ENCODE data around the gene FCGR3B. TPM values are rescaled to one million over a fixed set of nuclear protein-coding genes. Genes with fewer than 3 reads are reported as not detected.
"Not testable (repeated sequence)": the region's sequence is repeated elsewhere in the genome, so short reads cannot be mapped to it uniquely, and the experiment has no call there.

Gene FCGR3B
- total and polyA plus RNA-seq, 4 donors = 0.39 to 19.2 (median 1.2) TPM

DNA sequence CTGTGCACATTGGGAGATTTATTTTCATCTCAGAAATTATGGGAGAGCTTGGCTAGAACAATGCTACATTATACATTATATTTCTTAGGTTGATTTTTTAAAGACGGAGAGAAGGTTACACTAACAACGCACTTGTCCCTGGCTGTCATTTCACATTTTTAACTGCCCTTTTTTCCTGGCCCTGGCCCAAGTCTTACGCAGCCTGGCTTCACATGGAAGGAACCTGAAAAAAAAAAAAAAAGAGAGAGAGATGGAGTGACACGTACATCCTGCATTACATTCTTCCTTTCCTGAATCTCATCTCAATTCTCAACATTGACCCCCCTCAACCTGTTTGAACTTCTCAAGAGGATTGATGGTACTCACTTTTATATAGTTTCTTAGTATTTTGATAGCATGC, 20.8 kb downstream of the FCGR3B start:
- not testable (repeated sequence) for H3K4me1 ChIP-seq (ENCODE audit: control insufficient read depth, insufficient read depth, low read length); H3K4me3 ChIP-seq (ENCODE audit: low read depth, low read length); H3K36me3 ChIP-seq (ENCODE audit: control insufficient read depth, insufficient read depth, low read length); H3K27me3 ChIP-seq (ENCODE audit: control insufficient read depth, insufficient read depth, low read length); DNase-seq (ENCODE audit: low read depth in 4 of 6, low spot score in 6 of 6); H3K27ac ChIP-seq (ENCODE audit: low read depth, low read length); H3K9me3 ChIP-seq (ENCODE audit: control insufficient read depth, insufficient read depth, low read length)
- WGBS (ENCODE audit: insufficient coverage) = no CpG with 5 or more reads among the region's 4 CpGs

DNA sequence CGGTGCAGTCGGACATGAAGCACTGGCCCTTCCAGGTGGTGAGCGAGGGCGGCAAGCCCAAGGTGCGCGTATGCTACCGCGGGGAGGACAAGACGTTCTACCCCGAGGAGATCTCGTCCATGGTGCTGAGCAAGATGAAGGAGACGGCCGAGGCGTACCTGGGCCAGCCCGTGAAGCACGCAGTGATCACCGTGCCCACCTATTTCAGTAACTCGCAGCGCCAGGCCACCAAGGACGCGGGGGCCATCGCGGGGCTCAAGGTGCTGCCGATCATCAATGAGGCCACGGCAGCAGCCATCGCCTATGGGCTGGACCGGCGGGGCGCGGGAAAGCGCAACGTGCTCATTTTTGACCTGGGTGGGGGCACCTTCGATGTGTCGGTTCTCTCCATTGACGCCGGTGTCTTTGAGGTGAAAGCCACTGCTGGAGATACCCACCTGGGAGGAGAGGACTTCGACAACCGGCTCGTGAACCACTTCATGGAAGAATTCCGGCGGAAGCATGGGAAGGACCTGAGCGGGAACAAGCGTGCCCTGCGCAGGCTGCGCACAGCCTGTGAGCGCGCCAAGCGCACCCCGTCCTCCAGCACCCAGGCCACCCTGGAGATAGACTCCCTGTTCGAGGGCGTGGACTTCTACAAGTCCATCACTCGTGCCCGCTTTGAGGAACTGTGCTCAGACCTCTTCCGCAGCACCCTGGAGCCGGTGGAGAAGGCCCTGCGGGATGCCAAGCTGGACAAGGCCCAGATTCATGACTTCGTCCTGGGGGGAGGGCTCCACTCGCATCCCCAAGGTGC, 24.2 kb downstream of the FCGR3B start:
- 90% methylated on average over 21 of the region's 58 CpGs for WGBS (ENCODE audit: insufficient coverage)
- DNase-seq (ENCODE audit: low read depth in 4 of 6, low spot score in 6 of 6); H3K27ac ChIP-seq (ENCODE audit: low read depth, low read length); H3K4me3 ChIP-seq (ENCODE audit: low read depth, low read length); H3K4me1 ChIP-seq (ENCODE audit: control insufficient read depth, insufficient read depth, low read length); H3K9me3 ChIP-seq (ENCODE audit: control insufficient read depth, insufficient read depth, low read length); H3K36me3 ChIP-seq (ENCODE audit: control insufficient read depth, insufficient read depth, low read length); H3K27me3 ChIP-seq (ENCODE audit: control insufficient read depth, insufficient read depth, low read length): not testable (repeated sequence)

DNA sequence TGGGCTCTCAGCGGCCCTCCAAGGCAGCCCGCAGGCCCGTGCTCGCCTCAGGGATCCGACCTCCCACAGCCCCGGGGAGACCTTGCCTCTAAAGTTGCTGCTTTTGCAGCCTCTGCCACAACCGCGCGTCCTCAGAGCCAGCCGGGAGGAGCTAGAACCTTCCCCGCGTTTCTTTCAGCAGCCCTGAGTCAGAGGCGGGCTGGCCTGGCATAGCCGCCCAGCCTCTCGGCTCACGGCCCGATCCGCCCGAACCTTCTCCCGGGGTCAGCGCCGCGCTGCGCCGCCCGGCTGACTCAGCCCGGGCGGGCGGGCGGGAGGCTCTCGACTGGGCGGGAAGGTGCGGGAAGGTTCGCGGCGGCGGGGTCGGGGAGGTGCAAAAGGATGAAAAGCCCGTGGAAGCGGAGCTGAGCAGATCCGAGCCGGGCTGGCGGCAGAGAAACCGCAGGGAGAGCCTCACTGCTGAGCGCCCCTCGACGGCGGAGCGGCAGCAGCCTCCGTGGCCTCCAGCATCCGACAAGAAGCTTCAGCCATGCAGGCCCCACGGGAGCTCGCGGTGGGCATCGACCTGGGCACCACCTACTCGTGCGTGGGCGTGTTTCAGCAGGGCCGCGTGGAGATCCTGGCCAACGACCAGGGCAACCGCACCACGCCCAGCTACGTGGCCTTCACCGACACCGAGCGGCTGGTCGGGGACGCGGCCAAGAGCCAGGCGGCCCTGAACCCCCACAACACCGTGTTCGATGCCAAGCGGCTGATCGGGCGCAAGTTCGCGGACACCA, 25.0 kb downstream of the FCGR3B start:
- DNase-seq (ENCODE audit: low read depth in 4 of 6, low spot score in 6 of 6) = peak in 2 of 6 donors; percentile 12 to 45
- WGBS (ENCODE audit: insufficient coverage) = 14% methylated on average over 38 of the region's 78 CpGs
- H3K36me3 ChIP-seq (ENCODE audit: control insufficient read depth, insufficient read depth, low read length); H3K4me3 ChIP-seq (ENCODE audit: low read depth, low read length); H3K27me3 ChIP-seq (ENCODE audit: control insufficient read depth, insufficient read depth, low read length); H3K27ac ChIP-seq (ENCODE audit: low read depth, low read length); H3K4me1 ChIP-seq (ENCODE audit: control insufficient read depth, insufficient read depth, low read length); H3K9me3 ChIP-seq (ENCODE audit: control insufficient read depth, insufficient read depth, low read length): not testable (repeated sequence)

DNA sequence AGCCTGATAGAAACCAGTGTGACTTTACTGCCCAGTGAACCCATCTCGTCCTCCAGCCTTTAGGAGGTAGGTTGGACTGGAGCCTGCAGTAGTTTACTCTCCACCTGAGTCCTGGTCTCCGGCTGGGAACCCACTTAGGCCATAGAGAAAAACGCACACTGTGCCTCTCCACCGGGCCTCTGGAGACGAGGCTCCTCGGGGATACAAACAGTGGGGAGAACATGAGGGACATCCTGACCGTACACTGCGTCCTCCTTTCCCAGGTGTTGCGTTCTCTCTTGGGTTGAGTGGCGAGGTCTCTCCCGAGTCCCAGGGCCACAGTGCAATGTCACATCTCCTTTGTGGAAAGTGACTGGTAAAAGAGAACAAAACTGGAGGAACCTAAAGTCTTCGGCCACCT, 26.0 kb downstream of the FCGR3B start:
- not testable (repeated sequence) for H3K4me1 ChIP-seq (ENCODE audit: control insufficient read depth, insufficient read depth, low read length); H3K4me3 ChIP-seq (ENCODE audit: low read depth, low read length); H3K9me3 ChIP-seq (ENCODE audit: control insufficient read depth, insufficient read depth, low read length); H3K36me3 ChIP-seq (ENCODE audit: control insufficient read depth, insufficient read depth, low read length); DNase-seq (ENCODE audit: low read depth in 4 of 6, low spot score in 6 of 6); H3K27me3 ChIP-seq (ENCODE audit: control insufficient read depth, insufficient read depth, low read length); H3K27ac ChIP-seq (ENCODE audit: low read depth, low read length)
- 98% methylated on average over 11 of the region's 12 CpGs for WGBS (ENCODE audit: insufficient coverage)

DNA sequence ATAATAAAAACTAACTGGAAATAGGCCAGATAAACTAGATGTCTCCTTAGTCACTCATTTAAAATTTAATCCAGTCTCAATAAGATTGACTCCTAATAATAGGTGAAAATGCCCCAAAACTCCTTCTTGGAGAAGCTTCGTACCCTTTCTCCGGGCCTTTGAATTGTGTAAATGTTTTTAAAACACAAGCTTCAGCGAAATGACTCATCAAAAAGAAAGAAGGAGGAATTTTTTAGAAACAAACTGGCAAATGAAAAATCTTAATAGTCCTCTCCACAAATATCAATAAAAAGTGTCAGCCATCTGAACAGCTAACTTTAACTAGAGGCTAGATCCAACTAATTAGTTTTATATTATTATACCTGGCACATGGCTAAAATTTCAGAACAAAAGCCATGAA, 33.9 kb downstream of the FCGR3B start:
- not testable (repeated sequence) for H3K27ac ChIP-seq (ENCODE audit: low read depth, low read length); H3K9me3 ChIP-seq (ENCODE audit: control insufficient read depth, insufficient read depth, low read length); H3K4me1 ChIP-seq (ENCODE audit: control insufficient read depth, insufficient read depth, low read length); H3K36me3 ChIP-seq (ENCODE audit: control insufficient read depth, insufficient read depth, low read length); H3K27me3 ChIP-seq (ENCODE audit: control insufficient read depth, insufficient read depth, low read length); DNase-seq (ENCODE audit: low read depth in 4 of 6, low spot score in 6 of 6); H3K4me3 ChIP-seq (ENCODE audit: low read depth, low read length)
- whole genome bisulfite sequencing (ENCODE audit: insufficient coverage) = no CpG with 5 or more reads among the region's 3 CpGs

DNA sequence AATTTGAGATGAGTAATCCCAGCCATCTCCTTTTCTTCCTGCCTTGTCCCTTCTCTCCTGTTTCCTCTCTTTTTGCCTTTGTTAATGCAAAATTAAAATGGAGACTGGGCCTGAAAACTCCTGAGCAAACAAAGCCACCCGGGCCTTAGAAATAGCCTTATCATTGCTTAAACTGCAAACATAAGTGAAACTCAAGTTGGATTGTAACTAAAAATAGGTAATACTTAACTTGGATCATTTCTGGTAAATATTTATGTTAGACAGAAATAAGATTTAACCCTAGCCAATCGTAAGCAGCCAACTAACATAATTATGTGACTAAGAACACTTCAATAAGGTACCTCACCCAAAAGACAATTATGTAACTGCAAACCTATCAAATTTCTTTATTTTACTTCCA, 35.4 kb downstream of the FCGR3B start:
- WGBS (ENCODE audit: insufficient coverage) = no CpG with 5 or more reads among the region's 2 CpGs
- H3K27ac ChIP-seq (ENCODE audit: low read depth, low read length) = peak overlapping the region; percentile 67
- H3K27me3 ChIP-seq (ENCODE audit: control insufficient read depth, insufficient read depth, low read length); H3K36me3 ChIP-seq (ENCODE audit: control insufficient read depth, insufficient read depth, low read length); H3K4me1 ChIP-seq (ENCODE audit: control insufficient read depth, insufficient read depth, low read length); H3K4me3 ChIP-seq (ENCODE audit: low read depth, low read length); DNase-seq (ENCODE audit: low read depth in 4 of 6, low spot score in 6 of 6); H3K9me3 ChIP-seq (ENCODE audit: control insufficient read depth, insufficient read depth, low read length): not testable (repeated sequence)

DNA sequence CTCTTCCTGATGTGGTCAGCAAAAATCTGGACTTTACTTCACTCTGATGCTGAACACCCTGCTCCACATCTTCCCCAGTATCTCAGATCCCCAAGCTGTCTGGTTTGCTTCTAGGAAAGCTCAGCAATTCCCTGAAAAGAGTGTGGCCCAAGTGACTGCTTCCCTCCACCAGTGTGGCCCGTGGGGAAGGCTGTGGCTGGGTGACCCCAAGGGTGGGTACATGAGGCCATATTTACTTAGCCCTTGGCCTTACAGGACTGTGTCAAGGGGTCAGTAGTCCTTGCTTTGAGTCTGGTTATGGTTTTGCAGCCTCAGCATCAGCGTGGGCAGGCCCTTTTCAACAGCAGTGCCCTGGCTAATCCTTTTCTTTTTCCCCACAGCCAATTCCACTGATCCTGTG, 35.8 kb downstream of the FCGR3B start:
- not testable (repeated sequence) for H3K4me3 ChIP-seq (ENCODE audit: low read depth, low read length); H3K27me3 ChIP-seq (ENCODE audit: control insufficient read depth, insufficient read depth, low read length); H3K9me3 ChIP-seq (ENCODE audit: control insufficient read depth, insufficient read depth, low read length); H3K36me3 ChIP-seq (ENCODE audit: control insufficient read depth, insufficient read depth, low read length); H3K4me1 ChIP-seq (ENCODE audit: control insufficient read depth, insufficient read depth, low read length); DNase-seq (ENCODE audit: low read depth in 4 of 6, low spot score in 6 of 6)
- H3K27ac ChIP-seq (ENCODE audit: low read depth, low read length) = peak overlapping the region; percentile 67
- WGBS (ENCODE audit: insufficient coverage) = 80% methylated on average over 1 of the region's 2 CpGs

DNA sequence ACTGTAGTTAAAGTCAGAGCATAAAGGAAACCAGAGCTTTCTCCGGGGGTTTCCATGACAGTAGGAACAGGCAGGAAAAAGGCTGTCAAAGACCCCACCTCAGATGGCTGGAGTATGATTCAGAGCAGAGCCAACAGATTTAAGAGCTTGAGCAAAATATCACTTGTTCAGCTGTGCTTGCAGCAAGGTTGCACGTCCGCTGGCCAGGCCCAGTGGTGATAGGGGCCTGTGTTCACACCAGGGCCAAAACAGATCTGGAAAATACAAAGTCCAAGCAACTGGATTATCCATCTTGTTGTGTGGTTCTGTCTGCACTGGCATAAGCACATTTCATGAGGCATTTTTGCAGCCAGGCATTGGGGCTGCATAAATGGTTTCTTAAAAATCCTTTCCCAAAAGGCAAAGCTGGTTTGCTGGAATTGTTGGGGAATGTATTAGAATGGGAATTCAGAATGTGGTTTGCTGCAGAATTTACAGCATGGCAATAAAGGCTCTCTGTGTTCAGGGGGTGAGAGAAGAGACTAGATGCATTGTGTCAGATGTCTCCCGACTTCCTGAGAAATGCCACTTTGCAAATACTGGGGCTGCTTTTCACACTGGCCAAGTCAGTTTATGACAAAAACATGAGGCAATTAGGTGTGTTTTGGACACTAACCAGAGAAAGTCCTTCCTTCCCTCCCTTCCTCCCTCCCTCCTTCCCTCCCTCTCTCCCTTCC, 36.5 kb downstream of the FCGR3B start:
- H3K4me1 ChIP-seq (ENCODE audit: control insufficient read depth, insufficient read depth, low read length); H3K36me3 ChIP-seq (ENCODE audit: control insufficient read depth, insufficient read depth, low read length); H3K9me3 ChIP-seq (ENCODE audit: control insufficient read depth, insufficient read depth, low read length); H3K4me3 ChIP-seq (ENCODE audit: low read depth, low read length); H3K27me3 ChIP-seq (ENCODE audit: control insufficient read depth, insufficient read depth, low read length): not testable (repeated sequence)
- DNase-seq (ENCODE audit: low read depth in 4 of 6, low spot score in 6 of 6) = peak in 3 of 6 donors; percentile 1 to 52 (median 27)
- WGBS (ENCODE audit: insufficient coverage) = 24% methylated on average over 2 of the region's 4 CpGs
- H3K27ac ChIP-seq (ENCODE audit: low read depth, low read length) = peak overlapping the region; percentile 22

DNA sequence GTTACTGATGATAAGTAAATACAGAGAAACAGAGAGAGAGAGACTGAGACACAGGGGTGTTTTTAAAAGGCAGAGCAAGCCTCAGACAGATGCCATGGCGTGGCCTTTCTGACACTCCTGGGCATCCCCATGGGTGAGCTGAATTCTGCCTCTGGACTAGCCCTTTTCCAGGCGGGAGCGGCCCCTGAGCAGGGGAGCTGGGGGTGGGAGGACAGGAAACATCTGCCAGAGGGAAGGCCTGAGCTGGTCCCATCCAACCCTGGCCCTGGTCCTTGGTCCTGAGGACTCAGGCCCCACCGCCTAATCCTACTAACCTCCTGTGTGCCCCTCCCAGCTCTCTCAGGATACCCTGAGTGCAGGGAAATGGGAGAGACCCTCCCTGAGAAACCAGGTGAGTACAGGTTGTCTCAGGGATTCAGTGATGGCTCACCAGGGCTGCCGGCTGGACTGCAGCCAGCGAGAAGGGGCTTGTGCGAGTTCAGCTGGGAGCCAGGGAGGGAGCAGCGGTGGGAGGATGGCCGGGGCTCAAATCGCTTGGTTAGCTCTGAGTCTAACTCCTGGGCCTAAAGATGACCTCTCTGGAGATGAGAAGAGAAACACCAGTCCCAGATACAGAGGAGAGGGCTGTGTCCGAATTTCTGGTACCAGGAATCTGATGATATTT, 37.8 kb downstream of the FCGR3B start:
- H3K9me3 ChIP-seq (ENCODE audit: control insufficient read depth, insufficient read depth, low read length); DNase-seq (ENCODE audit: low read depth in 4 of 6, low spot score in 6 of 6); H3K36me3 ChIP-seq (ENCODE audit: control insufficient read depth, insufficient read depth, low read length): not testable (repeated sequence)

More for the DNA sequence above, 37.8 kb downstream of the FCGR3B start:
- H3K27ac ChIP-seq (ENCODE audit: low read depth, low read length); H3K4me3 ChIP-seq (ENCODE audit: low read depth, low read length); H3K27me3 ChIP-seq (ENCODE audit: control insufficient read depth, insufficient read depth, low read length); H3K4me1 ChIP-seq (ENCODE audit: control insufficient read depth, insufficient read depth, low read length): not testable (repeated sequence)
- WGBS (ENCODE audit: insufficient coverage) = 85% methylated on average over 7 of the region's 11 CpGs

All from spinal cord (tissue), 10 donors.